Measurements from ENCODE around the gene ZNF710.

DNA sequence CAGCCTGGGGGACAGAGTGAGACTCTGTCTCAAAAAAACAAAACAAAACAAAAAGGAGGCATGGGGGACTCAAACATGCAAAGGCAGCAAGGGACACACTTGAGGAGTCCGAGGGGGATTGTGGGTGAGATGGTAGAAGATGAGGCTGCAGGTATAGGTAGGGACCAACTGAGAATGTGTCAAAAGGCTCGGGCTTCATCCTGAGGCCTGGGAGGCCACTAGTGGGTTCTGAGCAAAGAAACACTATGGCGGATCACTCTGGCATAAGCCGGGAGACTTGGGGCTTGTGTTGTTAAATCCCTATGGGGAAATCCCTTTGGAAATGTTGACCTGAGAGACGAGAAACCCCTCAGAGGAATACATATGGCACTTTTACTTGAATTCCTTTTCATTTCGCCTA is 21.2 kb downstream of the ZNF710 start:
- TF ChIP-seq, protein P1, sequence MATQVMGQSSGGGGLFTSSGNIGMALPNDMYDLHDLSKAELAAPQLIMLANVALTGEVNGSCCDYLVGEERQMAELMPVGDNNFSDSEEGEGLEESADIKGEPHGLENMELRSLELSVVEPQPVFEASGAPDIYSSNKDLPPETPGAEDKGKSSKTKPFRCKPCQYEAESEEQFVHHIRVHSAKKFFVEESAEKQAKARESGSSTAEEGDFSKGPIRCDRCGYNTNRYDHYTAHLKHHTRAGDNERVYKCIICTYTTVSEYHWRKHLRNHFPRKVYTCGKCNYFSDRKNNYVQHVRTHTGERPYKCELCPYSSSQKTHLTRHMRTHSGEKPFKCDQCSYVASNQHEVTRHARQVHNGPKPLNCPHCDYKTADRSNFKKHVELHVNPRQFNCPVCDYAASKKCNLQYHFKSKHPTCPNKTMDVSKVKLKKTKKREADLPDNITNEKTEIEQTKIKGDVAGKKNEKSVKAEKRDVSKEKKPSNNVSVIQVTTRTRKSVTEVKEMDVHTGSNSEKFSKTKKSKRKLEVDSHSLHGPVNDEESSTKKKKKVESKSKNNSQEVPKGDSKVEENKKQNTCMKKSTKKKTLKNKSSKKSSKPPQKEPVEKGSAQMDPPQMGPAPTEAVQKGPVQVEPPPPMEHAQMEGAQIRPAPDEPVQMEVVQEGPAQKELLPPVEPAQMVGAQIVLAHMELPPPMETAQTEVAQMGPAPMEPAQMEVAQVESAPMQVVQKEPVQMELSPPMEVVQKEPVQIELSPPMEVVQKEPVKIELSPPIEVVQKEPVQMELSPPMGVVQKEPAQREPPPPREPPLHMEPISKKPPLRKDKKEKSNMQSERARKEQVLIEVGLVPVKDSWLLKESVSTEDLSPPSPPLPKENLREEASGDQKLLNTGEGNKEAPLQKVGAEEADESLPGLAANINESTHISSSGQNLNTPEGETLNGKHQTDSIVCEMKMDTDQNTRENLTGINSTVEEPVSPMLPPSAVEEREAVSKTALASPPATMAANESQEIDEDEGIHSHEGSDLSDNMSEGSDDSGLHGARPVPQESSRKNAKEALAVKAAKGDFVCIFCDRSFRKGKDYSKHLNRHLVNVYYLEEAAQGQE (IDR thresholded peaks at IDR 0.05; ENCODE audit: low read depth) = no peak
- TF ChIP-seq EGR1 (IDR thresholded peaks at IDR 0.05) (no peak), RAD21 (IDR thresholded peaks at IDR 0.05; ENCODE audit: low read depth) (no peak), NFIC (IDR thresholded peaks at IDR 0.05) (no peak), YY1 (IDR thresholded peaks at IDR 0.05; ENCODE audit: low read depth) (no peak), EP300 (IDR thresholded peaks at IDR 0.05; ENCODE audit: borderline replicate concordance) (no peak), TCF12 (IDR thresholded peaks at IDR 0.05; ENCODE audit: low read depth) (no peak), TEAD4 (IDR thresholded peaks at IDR 0.05) (no peak), ZBTB7A (IDR thresholded peaks at IDR 0.05; ENCODE audit: low read depth) (no peak)
